Measurements from ENCODE around the gene CYP3A4. TPM values are rescaled to one million over a fixed set of nuclear protein-coding genes. Genes with fewer than 3 reads are reported as not detected.

CYP3A4 gene
- total and polyA plus RNA-seq, 2 of the 13 experiments (the other 11 are each of a cell fraction or from before 2014, with no cell fraction given): 0.11 to 0.24 TPM

DNA sequence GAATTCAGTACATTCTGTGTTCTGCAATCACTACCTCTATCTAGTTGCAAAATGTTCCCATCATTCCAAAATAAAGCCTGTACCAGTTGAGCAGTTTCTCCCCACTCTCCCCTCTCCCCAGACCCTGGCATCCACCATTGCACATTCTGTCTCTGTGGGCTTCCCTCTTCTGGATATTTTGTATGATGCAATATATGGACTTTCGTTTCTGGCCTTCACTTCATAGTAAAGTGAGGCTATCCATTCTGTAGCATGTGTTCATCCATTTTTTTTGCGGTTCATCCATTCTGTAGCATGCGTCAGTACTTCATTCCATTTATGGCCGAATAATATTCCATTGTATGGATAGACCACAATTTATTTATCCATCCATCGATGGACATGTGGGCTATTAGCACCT lies 9.5 kb upstream of the CYP3A4 start:
- POLR2A ChIA-PET: no interaction called here
- TF ChIP-seq, protein P1, sequence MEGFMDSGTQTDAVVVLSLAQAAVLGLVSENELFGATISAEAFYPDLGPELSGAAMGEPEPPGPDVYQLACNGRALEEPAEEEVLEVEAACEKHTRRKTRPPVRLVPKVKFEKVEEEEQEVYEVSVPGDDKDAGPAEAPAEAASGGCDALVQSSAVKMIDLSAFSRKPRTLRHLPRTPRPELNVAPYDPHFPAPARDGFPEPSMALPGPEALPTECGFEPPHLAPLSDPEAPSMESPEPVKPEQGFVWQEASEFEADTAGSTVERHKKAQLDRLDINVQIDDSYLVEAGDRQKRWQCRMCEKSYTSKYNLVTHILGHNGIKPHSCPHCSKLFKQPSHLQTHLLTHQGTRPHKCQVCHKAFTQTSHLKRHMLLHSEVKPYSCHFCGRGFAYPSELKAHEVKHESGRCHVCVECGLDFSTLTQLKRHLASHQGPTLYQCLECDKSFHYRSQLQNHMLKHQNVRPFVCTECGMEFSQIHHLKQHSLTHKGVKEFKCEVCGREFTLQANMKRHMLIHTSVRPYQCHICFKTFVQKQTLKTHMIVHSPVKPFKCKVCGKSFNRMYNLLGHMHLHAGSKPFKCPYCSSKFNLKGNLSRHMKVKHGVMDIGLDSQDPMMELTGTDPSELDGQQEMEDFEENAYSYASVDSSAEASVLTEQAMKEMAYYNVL (CRISPR knock-in tag; IDR thresholded peaks at IDR 0.05; ENCODE audit: borderline replicate concordance): no peak
- TF ChIP-seq ZNF660 (CRISPR knock-in tag; IDR thresholded peaks at IDR 0.05; ENCODE audit: borderline replicate concordance, low read depth): no peak
- TF ChIP-seq RBAK (CRISPR knock-in tag; IDR thresholded peaks at IDR 0.05): no peak
- TF ChIP-seq DR1 (CRISPR knock-in tag; IDR thresholded peaks at IDR 0.05): no peak
- TF ChIP-seq PHF5A (CRISPR knock-in tag; IDR thresholded peaks at IDR 0.05; ENCODE audit: low read depth, unreplicated experiment): no peak
- peak; percentile 74 for TF ChIP-seq CEBPG (CRISPR knock-in tag; IDR thresholded peaks at IDR 0.05)
- TF ChIP-seq SIX1 (CRISPR knock-in tag; IDR thresholded peaks at IDR 0.05; ENCODE audit: borderline replicate concordance): no peak
- TF ChIP-seq ELF3 (CRISPR knock-in tag; IDR thresholded peaks at IDR 0.05): no peak
- peak; percentile 57 for TF ChIP-seq ATF7 (IDR thresholded peaks at IDR 0.05)
- no peak for TF ChIP-seq ATF7 (CRISPR knock-in tag; IDR thresholded peaks at IDR 0.05)
- TF ChIP-seq, protein P2, sequence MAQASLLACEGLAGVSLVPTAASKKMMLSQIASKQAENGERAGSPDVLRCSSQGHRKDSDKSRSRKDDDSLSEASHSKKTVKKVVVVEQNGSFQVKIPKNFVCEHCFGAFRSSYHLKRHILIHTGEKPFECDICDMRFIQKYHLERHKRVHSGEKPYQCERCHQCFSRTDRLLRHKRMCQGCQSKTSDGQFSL (CRISPR knock-in tag; IDR thresholded peaks at IDR 0.05): no peak
- no peak for TF ChIP-seq MEF2D (CRISPR knock-in tag; IDR thresholded peaks at IDR 0.05)
- TF ChIP-seq ZBTB7B (CRISPR knock-in tag; IDR thresholded peaks at IDR 0.05): no peak
- TF ChIP-seq, protein P3, sequence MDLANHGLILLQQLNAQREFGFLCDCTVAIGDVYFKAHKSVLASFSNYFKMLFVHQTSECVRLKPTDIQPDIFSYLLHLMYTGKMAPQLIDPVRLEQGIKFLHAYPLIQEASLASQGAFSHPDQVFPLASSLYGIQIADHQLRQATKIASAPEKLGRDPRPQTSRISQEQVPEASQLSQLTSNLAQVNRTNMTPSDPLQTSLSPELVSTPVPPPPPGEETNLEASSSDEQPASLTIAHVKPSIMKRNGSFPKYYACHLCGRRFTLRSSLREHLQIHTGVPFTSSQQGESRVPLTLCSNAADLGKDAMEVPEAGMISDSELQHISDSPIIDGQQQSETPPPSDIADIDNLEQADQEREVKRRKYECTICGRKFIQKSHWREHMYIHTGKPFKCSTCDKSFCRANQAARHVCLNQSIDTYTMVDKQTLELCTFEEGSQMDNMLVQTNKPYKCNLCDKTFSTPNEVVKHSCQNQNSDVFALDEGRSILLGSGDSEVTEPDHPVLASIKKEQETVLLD (CRISPR knock-in tag; IDR thresholded peaks at IDR 0.05; ENCODE audit: low read depth): no peak
- TF ChIP-seq GATAD2A (CRISPR knock-in tag; IDR thresholded peaks at IDR 0.05): peak; percentile 31; the same call in 1 of the 2 replicates
- peak; percentile 76 for TF ChIP-seq CEBPB (IDR thresholded peaks at IDR 0.05; ENCODE audit: borderline replicate concordance, low read depth, low read length)
- no peak for TF ChIP-seq ZNF350 (CRISPR knock-in tag; IDR thresholded peaks at IDR 0.05; ENCODE audit: borderline replicate concordance, low read depth)
- no peak for TF ChIP-seq ZNF720 (CRISPR knock-in tag; IDR thresholded peaks at IDR 0.05)
- TF ChIP-seq, protein P4, sequence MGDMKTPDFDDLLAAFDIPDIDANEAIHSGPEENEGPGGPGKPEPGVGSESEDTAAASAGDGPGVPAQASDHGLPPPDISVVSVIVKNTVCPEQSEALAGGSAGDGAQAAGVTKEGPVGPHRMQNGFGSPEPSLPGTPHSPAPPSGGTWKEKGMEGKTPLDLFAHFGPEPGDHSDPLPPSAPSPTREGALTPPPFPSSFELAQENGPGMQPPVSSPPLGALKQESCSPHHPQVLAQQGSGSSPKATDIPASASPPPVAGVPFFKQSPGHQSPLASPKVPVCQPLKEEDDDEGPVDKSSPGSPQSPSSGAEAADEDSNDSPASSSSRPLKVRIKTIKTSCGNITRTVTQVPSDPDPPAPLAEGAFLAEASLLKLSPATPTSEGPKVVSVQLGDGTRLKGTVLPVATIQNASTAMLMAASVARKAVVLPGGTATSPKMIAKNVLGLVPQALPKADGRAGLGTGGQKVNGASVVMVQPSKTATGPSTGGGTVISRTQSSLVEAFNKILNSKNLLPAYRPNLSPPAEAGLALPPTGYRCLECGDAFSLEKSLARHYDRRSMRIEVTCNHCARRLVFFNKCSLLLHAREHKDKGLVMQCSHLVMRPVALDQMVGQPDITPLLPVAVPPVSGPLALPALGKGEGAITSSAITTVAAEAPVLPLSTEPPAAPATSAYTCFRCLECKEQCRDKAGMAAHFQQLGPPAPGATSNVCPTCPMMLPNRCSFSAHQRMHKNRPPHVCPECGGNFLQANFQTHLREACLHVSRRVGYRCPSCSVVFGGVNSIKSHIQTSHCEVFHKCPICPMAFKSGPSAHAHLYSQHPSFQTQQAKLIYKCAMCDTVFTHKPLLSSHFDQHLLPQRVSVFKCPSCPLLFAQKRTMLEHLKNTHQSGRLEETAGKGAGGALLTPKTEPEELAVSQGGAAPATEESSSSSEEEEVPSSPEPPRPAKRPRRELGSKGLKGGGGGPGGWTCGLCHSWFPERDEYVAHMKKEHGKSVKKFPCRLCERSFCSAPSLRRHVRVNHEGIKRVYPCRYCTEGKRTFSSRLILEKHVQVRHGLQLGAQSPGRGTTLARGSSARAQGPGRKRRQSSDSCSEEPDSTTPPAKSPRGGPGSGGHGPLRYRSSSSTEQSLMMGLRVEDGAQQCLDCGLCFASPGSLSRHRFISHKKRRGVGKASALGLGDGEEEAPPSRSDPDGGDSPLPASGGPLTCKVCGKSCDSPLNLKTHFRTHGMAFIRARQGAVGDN (CRISPR knock-in tag; IDR thresholded peaks at IDR 0.05): no peak
- no peak for TF ChIP-seq IKZF4 (CRISPR knock-in tag; IDR thresholded peaks at IDR 0.05; ENCODE audit: borderline replicate concordance, low read depth, not compliant biosample characterization)

More for the DNA sequence above, 9.5 kb upstream of the CYP3A4 start:
- Histone ChIP-seq H2AFZ (ENCODE audit: low read length) (no peak overlapping the region), H3K9ac (ENCODE audit: insufficient read depth, low read depth, low read length) (no peak overlapping the region), H3K36me3 (replicated peaks in 1 of 2; ENCODE audit: control insufficient read depth in 1 of 2, insufficient read depth in 2 of 2, low read length in 2 of 2) (no peaks in the 10 kb centered on the region), H3K27me3 (ENCODE audit: control insufficient read depth in 1 of 2, insufficient read depth in 2 of 2, low read length in 2 of 2) (no peaks in the 10 kb centered on the region), H4K20me1 (ENCODE audit: insufficient read depth, low read length) (no peaks in the 10 kb centered on the region), H3K79me2 (ENCODE audit: insufficient read depth, low read length) (no peaks in the 10 kb centered on the region), H3K4me3 (replicated peaks in 1 of 3; ENCODE audit: insufficient read depth in 1 of 3, low read depth in 2 of 3, low read length in 3 of 3) (no peak overlapping the region), H3K4me2 (ENCODE audit: low read depth, low read length) (no peak overlapping the region), H3K4me1 (ENCODE audit: insufficient read depth, low read length) (peaks cover 58% of the 10 kb centered on the region), H3K27ac (ENCODE audit: extremely low read length, insufficient read depth, low read length) (no peak overlapping the region), H3K9me3 (ENCODE audit: low read length) (no peaks in the 10 kb centered on the region)
- intact Hi-C loops (cut with micrococcal nuclease; ENCODE audit: unreplicated experiment): no loop called here
- FAIRE-seq: no peak
- in situ Hi-C loops (cut with HindIII; ENCODE audit: extremely low pct_ligation_motif_present, low pct_unique_long_range_greater_than_20kb): no loop called here
- WGBS (ENCODE audit: low lambda C conversion rate): 92% methylated on average over 5 of the region's 5 CpGs
- DNase-seq (ENCODE audit: low spot score): no peak
- CTCF ChIA-PET (ENCODE audit: low intra/inter-chr PET ratio, low total read pairs): no interaction called here
- no TSS peak for BruUV-seq (replicated peaks)
- no peak for ATAC-seq

All from HepG2 (cell line).